ENCODE results near the gene MORN1.

MORN1 gene

DNA sequence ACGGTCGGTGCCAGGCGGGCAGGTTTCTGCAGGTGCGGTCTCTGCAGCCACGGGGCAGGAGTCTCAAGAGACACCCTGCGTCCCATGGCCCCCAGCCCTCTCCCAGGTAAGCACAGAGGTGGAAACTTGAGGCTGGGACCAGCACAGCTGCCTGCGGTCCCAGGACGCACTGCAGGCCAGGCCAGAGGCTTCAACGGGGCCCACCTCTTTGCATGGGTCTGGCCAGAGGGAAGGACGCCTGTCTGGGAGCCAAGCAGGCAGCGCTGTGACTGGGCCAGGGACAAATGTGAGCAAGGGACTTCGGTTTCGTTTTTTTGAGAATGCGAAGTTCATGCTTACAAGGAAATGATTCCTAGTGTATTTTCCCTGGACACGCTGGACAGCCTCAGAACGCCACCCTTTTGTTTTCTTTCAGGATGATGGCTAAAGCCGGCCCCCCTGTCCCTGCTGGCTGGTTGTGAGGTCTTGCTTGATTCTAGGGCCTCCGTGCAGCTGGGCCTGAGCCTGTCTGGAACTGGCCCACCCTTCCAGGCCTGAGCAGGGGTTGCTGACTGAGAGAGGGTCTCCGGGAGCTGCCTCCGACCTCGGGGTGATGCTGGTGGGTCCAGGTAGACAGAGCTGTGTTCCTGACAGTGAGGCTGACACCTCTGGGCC, 38.3 kb downstream of the MORN1 start:
- DNase-seq, result no peak

GRCh38 chr1:2352341-2352896, 38.9 kb downstream of the MORN1 start:
- no peak for DNase-seq

GRCh38 chr1:2351723-2352122, 39.6 kb downstream of the MORN1 start:
- no peak for DNase-seq

GRCh38 chr1:2350911-2351655, 40.3 kb downstream of the MORN1 start:
- DNase-seq, result no peak

- DNase-seq, result no peak
These were observed 40.9 kb downstream of the MORN1 start for GRCh38 chr1:2350501-2350900.

DNA sequence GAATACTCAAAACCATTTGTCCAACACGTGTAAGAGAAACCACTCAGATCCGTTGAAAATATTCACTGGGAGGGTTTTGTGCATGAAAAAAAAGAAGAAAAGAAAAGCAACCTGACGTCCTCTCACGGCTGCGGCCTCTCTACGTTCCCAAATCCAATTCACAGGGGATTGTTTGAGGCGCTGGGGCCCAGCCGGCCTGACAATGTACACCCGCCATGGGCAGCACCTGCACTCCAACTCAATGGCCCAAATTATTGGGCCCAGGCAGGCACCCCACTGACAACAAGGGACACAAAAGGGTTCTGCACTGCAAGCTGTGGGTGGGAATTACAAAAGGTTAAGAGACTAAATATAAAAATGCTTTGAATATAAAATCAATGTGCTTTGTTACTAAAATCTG, 41.5 kb downstream of the MORN1 start:
- DNase-seq, result peak in 1 of 56 donors; percentile 12

DNA sequence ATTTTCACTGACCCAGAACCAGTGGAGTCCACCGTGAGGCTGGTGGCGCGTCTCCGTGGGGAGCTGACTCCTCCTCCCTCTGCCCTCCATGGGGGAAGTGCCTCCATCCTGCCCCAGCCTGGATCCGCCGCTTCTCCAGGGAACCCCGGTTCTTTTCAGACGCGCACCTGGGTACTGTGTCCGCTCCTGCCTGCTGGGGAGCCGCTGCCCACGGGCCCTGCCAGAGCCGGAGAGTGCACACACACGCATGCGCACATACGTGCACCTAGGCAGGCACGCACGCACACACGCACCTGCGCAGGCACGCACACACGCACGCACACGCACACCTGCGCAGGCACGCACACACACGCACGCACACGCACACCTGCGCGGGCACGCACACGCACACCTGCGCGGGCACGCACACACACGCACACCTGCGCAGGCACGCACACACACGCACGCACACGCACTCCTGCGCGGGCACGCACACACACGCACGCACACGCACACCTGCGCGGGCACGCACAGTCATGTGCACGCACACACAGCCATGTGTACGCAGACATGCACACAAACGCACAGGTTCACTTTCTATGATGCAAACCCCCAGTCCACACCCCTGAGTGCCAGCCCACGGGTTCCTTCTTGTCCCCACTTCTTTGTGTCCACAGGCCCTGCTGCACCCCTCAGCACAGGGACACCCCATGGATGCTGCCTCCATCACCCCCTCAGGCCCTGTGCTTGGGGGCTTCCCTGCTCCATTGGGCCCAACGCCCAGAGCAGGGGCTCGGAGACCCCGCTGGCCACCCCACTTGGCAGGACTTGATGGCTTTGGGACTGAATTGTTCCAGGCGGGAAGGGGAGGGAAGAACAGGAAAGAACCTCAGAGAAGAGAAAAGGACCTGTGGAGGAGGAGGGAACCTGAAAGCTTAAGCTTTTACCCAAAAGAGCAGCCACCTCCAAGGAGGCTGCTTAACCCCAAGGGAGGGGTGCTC, 42.7 kb downstream of the MORN1 start:
- no peak for DNase-seq

DNA sequence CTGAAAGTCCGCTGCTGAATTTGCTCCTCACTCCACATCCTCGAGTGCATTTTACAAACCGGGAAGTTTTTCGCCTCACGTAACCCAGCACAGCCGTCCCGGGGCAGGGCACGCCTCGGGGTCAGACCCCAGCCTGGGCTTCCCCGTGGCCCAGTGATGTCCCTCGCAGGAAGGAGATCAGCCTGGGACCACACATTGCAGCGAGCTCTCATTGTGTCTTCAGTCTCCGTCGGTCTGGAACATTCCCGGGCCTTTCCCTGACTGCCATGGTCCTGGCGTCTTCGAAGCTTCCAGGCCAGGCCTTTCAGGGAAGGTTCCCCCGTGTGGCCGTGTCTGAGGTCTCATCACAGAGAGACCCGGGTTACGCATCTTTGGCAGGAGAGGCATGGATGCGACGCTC, 43.5 kb downstream of the MORN1 start:
- DNase-seq, result no peak

DNA sequence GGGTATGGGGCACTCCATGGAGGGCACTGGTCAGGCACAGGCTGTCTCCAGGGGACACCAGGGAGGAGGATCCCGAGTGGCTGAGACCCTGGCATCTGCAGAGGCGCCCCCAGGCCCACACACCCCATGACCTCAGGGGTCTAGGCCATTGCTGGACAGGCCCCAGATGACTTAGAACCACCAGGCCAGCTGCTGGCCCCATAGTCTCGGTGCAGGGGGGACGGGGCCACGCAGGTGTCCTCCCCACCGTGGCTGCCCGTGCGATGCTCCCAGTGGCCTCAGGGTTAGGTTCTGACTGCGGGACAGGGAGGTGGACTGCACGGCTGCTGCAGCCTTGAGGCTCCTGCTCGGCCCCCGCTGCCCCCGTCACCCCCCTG, 44.0 kb downstream of the MORN1 start:
- no peak for DNase-seq

DNA sequence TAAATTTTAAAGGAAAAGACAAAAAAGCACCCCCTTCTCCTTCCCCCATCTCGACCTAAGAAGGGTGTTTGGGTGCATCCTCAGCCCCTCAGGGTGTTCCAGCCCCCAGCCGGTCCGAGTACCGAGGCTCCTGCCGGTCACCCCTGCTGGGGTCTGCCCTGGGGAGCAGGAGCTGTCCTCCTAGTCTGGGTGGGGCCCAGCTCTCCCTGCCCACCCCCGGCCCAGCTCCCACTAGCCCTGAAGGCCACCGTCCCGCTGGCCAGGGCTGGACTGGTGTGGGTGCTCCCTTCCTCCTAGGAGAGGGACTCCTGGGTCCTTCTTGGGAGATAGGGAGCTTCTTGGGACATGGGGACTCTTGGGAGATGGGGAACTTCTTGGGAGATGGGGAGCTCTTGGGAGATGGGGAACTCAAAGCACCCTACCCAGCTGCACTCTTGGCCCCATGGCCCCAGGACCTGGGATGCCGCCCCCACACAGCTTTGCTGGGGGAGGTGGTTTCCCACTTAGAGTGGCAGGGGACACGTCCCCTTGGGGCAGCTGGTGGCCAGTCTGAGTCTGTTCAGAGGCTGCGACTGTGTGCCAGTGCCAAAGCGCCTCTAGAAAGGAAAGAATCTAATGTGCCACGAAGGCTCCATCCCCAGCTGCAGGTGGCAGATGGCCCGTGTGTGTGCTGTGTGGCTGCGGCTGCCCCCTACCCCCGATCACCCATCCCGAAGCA, 44.5 kb downstream of the MORN1 start:
- DNase-seq, result no peak

- DNase-seq, result no peak
These were observed 45.9 kb downstream of the MORN1 start for GRCh38 chr1:2345297-2346075.

DNA sequence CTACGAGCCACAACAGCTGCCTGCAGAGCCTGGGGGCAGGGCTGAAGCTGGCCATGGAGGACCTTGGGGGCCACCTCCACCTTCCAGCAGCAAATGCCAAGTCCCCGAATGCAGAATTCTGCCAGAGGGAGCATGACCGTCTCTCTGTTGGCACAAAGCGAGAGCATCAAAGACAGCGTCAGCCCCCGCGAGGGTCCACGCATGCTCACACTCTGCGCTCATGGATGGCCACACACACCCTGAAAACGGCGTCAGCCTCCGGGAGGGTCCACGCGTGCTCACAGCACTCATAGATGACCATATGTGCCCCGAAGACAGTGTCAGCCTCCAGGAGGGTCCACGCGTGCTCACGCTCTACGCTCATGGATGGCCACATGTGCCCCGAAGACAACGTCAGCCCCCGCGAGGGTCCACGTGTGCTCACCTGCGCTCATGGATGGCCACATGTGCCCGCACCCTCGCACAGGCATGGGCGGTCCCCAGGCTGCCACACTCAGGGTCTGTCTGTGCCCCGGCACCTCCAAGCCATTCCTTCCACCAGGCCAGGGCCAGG, 46.5 kb downstream of the MORN1 start:
- DNase-seq, result no peak

DNA sequence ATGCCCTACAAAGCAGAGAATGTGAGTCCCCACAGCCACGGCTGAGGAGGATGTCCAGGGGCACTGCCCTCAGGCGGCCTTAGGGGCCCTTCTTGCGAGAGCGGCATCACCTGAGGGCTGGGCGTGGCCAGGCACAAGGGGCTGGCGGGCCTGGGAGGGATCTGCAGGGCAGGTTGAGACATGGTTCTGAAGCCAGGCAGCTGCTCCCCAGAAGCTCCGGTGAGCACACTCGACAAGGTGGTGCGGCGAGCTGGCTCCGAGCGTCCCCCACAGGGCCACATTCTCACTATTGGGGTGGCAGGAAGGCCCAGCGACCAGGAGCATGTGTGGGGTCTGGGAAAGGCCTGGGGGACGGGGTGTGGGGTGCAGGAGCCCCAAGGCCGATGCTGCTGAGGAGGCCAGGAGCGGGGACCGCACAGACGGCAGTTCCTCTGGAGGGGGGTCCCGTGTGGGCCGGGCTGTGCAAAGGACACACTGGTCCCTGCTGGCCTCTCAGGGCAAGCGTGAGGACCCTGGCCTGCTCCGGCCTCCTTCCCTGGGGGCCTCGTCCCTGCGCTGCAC, 47.2 kb downstream of the MORN1 start:
- no peak for DNase-seq

DNA sequence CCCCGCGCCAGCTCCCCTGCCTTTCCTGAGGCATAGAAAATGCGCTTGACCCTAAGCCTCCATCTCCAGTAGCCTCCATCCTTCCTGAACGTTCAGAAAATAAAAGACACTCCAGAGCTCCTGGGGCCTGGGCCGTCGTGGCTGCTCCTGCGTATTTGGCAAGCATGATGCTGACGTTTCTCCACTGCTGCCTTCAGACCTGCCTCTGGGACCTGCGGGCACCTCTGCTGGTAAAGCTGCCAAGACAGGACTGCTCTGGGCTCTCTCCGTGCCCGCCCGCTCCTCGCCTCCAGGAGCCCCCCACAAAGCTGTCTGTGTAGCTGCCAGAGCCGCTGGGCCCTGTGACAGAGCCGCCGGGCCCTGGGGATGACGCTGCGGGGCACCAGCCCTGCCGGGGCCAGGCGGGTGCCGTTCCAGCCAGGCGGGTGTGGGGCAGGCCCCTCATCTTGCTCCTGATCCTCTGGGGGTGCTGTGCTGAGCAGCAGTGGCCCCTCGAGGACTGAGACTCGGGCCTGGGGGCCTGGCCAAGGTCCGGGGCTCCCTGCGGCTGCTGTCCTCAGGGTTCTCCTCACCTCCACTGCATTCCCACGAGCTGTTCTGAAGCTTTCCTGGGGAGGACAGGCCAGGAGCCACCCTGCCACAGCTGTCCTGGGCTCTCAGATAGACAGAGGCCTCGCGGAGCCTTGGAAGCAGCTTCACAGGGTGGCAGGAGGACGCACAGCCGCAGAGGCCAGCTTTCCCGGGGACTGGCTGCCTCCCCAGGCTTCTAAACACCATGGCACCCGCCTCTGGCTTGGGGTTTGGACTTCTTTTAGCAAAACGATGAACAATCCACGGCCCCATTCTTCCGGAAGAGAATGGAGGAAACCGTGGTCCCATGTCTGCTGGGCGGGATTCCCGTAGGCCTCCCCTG, 48.1 kb downstream of the MORN1 start:
- peak in 1 of 56 donors; percentile 44 for DNase-seq

GRCh38 chr1:2342384-2343022, 48.9 kb downstream of the MORN1 start:
- DNase-seq, result no peak

DNA sequence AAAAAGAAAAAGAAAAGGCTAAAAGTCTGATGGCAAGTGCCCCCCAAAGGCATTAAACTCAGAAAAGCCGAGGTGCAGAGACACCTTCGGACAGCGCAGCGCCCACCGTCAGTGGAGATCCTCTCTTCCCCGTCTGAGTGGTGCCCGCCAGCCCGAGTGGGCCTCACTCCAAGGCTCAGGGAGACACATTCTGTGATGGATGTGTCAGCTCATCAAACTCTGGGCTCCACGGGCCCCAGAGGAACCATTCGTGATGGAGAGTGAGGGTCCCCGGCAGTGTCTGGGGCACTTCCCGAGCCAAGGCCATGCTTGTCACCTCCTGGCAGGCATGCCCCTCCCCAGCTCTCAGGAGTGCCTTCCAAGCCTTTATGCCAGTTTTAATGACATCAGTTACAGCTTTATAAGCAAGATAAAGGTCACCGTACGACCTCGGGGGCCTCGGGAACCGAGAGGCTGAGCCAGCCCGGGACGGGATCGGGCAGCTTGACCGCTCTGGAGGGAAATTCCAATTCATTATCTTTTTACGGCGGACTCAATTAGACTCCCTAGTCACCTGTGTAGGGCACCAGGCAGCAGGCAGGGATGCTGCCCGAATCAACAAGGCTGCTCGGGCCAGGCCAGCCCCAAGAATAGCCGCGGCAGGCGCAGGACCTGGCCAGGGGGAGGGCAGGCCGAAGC, 49.5 kb downstream of the MORN1 start:
- DNase-seq, result no peak

GRCh38 chr1:2340918-2341254, 50.5 kb downstream of the MORN1 start:
- no peak for DNase-seq
